SHP77 treated with DMSO at 0.1 percent for 48 hours (cell line): ENCODE results near the gene TCIRG1.

Experiments used
- DNase-seq: peaks from one replicate; lab custom pipeline; 2025; lab: John Stamatoyannopoulos, UW

TCIRG1 gene

GRCh38 chr11:68051191-68052136 is 12.6 kb downstream of the TCIRG1 start:
- no peak for DNase-seq

- DNase-seq, result no peak
Measured at GRCh38 chr11:68052137-68052873, 13.5 kb downstream of the TCIRG1 start.

- DNase-seq, result no peak
Measured at GRCh38 chr11:68053117-68053516, 14.3 kb downstream of the TCIRG1 start.

- no peak for DNase-seq
Measured at GRCh38 chr11:68053981-68054812, 15.4 kb downstream of the TCIRG1 start.

GRCh38 chr11:68056317-68057285 is 17.8 kb downstream of the TCIRG1 start:
- no peak for DNase-seq

GRCh38 chr11:68057807-68058206 is 19.0 kb downstream of the TCIRG1 start:
- no peak for DNase-seq

- no peak for DNase-seq
Measured at GRCh38 chr11:68061508-68061907, 22.7 kb downstream of the TCIRG1 start.

GRCh38 chr11:68064926-68065325 is 26.1 kb downstream of the TCIRG1 start:
- DNase-seq, result no peak

GRCh38 chr11:68065841-68066240 is 27.0 kb downstream of the TCIRG1 start:
- DNase-seq, result no peak

- no peak for DNase-seq
Measured at GRCh38 chr11:68066742-68067141, 27.9 kb downstream of the TCIRG1 start.

GRCh38 chr11:68067991-68068390 is 29.2 kb downstream of the TCIRG1 start:
- no peak for DNase-seq

GRCh38 chr11:68071281-68072048 is 32.6 kb downstream of the TCIRG1 start:
- no peak for DNase-seq

GRCh38 chr11:68074584-68075352 is 35.9 kb downstream of the TCIRG1 start:
- no peak for DNase-seq

- DNase-seq, result no peak
Measured at GRCh38 chr11:68076371-68077042, 37.7 kb downstream of the TCIRG1 start.

GRCh38 chr11:68077617-68078582 is 39.1 kb downstream of the TCIRG1 start:
- no peak for DNase-seq

GRCh38 chr11:68080860-68081259 is 42.0 kb downstream of the TCIRG1 start:
- no peak for DNase-seq

- no peak for DNase-seq
Measured at GRCh38 chr11:68081691-68082090, 42.9 kb downstream of the TCIRG1 start.

- DNase-seq, result no peak
Measured at GRCh38 chr11:68082481-68082880, 43.7 kb downstream of the TCIRG1 start.
